Keratinocyte (primary cell): ENCODE data around the gene CUL2.
"Not testable (repeated sequence)": the region's sequence is repeated elsewhere in the genome, so short reads cannot be mapped to it uniquely, and the experiment has no call there.

Experiments used
- CTCF ChIP-seq, 3 experiments: IDR thresholded peaks in 1 of 3; conservative IDR thresholded peaks in 1 of 3; optimal IDR thresholded peaks in 1 of 3; 2 replicates in 2 of 3; 3 replicates in 1 of 3; pipeline versions ENCODE3 to v1.5.1; 2011; ENCODE audit warnings: low read length in 3 of 3, mild to moderate bottlenecking in 3 of 3, moderate library complexity in 2 of 3, control low read depth in 1 of 3, inconsistent platforms in 1 of 3; ENCODE audit not compliant: insufficient read depth in 2 of 3; ENCODE audit errors: extremely low read depth in 1 of 3
- EZH2 ChIP-seq: IDR thresholded peaks from one replicate; pipeline ENCODE4 v1.6.1; 2012; ENCODE audit warnings: inconsistent platforms, mild to moderate bottlenecking, low read length, moderate library complexity

- not testable (repeated sequence) for TF ChIP-seq CTCF (optimal IDR thresholded peaks at IDR 0.05 in 1 of 3, IDR thresholded peaks at IDR 0.05 in 1 of 3, conservative IDR thresholded peaks at IDR 0.05 in 1 of 3; ENCODE audit: extremely low read depth in 1 of 3, insufficient read depth in 2 of 3, low read length in 3 of 3); EZH2
Measured at GRCh38 chr10:34991117-34991516, 99.0 kb downstream of the CUL2 start.
